HG02610 (cell line): ENCODE results near the gene COX20.
"Not testable (repeated sequence)": the region's sequence is repeated elsewhere in the genome, so short reads cannot be mapped to it uniquely, and the experiment has no call there.

ENCODE experiments used
- ATAC-seq: cut with Tn5 transposase; IDR thresholded peaks from one replicate; pipeline ENCODE4 v1.9.1; 2021; ENCODE audit warnings: mild to moderate bottlenecking, moderate library complexity; ENCODE audit not compliant: unreplicated experiment

Gene COX20

DNA sequence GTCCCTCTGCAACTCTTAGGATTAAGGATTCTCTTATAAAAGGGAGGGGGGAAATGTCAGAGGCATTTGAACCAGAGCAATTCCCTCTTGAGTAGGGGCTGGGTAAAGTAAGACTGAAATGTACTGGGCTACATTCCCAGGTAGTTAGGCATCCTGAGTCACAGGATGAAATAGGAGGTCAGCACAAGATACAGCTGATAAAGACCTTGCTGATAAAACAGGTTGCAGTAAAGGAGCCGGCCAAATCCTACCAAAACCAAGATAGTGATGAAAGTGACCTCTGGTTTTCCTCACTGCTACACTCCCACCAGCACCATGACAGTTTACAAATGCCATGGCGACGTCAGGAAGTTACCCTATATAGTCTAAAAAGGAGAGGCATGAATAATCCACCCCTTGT, 14.3 kb upstream of the COX20 start:
- no peak for ATAC-seq

DNA sequence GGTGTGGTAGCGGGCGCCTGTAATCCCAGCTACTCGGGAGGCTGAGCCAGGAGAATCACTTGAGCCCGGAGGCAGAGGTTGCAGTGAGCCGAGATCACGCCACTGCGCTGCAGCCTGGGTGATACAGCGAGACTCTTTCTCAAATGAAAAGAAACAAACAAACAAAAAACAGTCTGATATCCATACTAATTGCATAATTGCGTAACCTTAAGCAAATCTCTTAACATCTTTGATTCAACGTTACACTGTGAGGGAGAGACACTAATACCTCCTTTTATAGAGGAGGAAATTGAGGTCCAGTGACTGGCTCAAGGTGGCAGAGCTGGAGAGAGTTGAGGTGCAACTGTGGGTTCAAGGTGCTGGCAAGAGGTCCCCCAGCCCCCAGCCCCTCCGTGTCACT, 12.6 kb upstream of the COX20 start:
- ATAC-seq = no peak

DNA sequence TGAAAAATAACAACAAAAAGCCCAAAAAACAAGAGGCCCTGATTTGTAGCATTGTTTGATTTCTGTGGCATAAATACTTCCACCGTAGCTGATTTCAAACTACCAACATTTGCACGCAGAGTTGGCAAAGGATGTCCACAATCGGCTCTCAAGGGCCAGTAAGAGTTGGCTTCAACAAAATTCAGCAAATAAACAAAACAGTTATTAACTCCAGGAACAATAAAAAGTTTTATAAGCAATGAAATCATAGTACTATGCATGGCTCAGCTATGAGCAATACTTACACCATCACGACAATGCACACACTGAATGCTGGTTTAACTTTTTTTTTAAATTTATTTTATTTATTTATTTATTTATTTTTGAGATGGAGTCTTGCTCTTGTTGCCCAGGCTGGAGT, 8.7 kb upstream of the COX20 start:
- no peak for ATAC-seq

DNA sequence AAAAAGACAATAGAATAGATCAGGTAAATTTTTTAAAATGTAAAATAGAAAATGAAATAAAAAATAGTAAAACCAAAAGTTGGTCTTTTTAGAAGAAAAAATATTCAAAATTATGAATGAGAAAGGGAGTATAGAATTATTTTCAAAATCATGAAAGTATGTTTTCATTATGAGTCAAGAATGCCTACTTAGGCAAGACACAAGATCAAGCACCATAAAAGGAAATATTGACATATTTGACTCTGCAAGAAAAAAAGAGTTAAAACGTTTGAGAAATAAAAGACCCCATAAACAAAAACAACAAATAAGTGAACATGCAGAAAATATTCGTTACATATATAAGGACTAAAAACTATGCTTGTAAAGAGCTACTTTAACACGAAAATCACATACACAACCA, 4.8 kb upstream of the COX20 start:
- ATAC-seq = no peak

DNA sequence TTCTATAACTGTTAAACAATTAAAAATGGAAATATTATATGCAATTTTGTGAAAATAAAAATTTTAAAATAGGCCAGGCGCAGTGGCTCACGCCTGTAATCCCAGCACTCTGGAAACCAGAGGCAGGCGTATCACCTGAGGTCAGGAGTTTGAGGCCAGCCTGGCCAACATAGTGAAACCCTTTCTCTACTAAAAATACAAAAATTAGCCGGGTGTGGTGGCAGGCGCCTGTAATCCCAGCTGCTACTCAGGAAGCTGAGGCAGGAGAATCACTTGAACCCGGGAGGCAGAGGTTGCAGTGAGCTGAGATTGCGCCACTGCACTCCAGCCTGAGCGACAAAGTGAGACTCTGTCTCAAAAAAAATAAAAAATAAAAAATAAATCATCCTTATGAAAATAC, 2.2 kb upstream of the COX20 start:
- not testable (repeated sequence) for ATAC-seq

DNA sequence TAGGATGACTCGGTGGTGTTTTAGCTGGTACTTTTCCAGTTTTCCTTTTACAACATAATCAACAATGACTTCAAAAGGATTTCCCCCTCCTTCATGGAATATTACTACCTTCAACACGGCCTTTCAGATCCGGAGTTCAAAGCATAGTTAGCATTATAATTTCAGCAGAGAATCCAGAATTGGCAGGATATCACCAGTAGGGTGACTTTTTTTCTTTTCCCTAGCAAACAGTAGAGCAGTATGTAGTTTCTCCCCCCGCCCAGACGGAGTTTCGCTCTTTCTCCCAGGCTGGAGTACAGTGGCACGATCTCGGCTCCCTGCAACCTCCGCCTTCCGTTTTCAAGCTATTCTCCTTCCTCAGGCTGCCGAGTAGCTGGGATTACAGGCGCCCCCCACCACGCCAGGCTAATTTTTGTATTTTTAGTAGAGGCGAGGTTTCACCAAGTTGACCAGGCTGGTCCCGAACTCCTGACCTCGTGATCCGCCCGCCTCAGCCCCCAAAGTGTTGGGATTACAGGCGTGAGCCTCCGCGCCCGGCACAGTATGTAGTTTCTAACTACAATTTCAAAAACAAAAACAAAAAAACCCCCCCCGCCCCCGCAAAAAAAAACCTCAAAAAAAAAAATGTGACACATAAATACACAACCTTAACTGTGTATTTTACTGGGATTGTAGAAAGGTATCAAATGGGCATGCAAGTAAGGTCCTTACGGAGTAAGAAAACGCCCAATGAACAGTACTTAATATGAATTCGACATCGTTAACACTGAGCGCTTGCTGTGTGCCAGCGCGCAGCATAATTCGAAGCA, 1.5 kb upstream of the COX20 start:
- ATAC-seq = peak; percentile 6

DNA sequence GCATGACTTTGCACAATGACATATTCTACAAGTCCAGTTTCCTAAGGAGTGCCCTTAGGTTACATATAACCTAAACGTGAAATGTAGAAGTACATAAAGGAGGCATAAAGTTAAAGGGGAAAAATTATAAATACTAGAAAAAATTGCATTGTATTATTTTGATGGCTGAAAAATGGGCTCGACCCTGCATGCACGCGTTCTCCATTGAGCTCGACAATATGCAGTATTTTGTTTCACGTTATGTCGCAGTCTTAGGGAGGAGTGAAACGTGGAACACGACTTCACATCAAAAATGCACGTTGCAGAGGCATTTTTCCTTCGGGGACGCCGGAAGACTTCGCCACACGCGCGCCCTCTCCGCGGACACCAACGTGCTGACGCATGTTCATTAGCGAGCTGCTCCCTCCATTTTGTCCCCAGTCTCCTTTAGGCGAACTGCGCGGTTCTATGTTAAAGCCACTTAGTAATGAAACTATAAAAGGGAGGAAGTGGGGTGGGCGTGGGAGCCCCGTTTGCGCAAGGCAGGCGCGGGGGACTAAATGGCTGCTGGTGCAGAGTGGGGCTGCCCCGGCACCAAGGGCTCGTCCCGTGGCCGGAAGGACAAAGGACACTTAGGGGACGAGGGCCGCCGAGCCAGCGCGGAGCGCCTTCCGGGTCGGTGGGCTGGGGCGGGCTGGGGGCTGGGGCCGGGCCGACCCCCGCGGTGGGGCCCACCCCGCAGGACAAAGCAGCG, 749 bp upstream of the COX20 start:
- peak; percentile 70 for ATAC-seq

DNA sequence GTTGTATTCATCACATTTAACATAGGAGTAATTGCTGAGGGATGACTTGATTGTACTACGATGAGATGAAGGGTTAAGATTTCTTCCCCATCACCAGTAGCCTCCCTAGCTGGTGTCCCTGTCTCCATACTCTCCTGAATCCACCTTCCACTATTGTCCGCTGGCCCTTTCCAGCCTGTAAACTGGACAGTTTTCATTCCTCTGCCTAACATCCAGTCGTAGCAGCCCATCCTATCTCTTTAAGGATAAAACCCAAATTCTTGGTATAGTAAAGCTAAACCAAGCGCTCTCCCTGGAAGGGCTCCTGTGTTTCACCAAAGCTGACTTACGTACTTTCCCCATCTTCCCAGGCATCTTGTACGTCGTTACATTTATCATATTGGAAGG, 670 bp downstream of the COX20 start:
- no peak for ATAC-seq

DNA sequence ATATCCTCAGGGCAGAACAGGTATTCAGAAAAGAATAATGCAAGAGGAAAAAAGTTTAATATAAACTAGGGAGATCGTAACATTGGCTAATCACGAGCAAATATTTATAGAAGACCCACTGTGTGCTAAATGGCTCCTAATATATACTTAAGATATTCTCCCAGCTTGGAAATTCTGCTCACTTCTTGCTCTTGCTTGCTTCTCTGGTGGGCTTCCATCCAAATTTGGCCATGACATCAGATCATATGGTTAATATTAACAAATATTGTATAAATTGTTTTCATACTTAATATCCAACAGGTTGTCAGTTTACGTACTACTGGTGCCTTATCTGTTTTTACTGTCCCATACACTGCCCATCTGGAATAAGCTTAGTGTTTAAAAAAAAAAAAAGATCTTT, 1.1 kb downstream of the COX20 start:
- no peak for ATAC-seq

DNA sequence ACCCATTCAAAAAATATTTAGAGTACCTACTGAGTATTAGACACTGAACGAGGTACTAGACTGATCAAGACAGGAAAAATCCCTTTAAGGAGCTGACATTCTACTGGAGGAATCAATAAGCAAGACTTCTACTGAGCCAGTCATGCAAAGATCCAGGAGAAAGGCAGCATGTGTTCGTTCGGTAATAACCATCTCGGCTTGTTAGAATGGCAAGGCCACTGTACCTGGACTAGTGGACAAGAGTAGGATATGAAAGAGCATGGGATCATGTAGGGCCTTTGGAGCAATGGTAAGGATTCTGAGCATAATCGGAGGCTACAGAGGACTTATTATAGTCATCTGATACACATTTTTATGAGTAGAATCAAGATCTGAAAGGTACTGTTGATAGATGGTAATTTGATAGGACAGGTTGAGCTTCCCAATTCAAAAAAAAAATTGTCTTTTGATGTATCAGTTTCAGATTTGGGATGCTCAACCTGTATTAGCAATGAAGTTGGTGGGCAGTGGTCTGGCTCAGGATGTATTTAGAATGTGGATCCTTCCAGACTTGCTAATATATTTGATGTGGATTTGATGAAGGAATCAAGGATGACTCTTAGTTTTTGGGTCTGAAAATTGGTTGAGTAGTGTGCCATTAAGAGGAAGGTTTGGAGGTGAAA, 2.3 kb downstream of the COX20 start:
- ATAC-seq = no peak

DNA sequence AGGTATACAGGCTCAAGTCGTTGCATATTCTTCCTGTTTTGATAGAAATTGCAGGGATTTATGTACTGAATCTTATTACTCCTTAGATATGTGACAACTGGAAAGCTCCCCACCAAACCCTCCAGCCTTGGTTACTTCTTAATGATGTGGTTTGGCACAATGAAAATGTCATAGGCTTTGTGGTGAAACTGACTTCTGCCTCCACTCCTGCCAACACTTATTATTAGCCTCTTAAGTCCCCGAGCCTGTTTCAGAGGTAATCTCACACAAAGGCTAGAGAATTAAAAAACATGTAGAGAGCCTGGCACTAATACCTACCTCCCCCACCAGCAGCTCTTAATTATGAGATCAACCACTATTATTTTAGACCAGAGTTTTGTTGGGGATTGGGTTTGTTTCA, 4.2 kb downstream of the COX20 start:
- ATAC-seq = no peak

DNA sequence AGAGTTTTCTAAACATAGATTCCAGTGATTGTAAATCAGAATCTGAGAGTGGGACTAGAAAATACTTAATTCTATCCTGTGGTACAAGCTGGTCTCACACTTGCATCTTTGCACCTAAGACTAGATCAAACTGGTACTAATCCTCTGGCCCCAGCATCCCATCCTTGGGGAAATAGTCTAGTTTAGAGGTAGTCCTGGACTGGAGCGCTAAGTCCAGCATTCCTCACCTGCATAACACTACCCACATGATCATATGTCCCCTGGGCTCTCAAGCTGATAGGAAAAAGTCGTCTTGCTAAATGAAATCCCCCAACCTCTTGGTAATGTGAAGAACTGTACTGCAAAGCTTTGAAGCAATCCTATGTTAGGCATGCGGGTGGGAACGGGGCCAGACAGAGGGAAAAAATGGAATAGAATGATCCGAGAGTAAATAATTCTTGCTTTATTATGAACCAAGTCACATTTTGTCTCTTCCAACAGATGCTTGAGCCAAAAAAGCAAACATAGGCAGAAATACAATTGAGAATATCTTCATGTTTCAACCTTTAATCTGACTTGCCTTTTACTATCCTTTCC, 4.8 kb downstream of the COX20 start:
- ATAC-seq = no peak

DNA sequence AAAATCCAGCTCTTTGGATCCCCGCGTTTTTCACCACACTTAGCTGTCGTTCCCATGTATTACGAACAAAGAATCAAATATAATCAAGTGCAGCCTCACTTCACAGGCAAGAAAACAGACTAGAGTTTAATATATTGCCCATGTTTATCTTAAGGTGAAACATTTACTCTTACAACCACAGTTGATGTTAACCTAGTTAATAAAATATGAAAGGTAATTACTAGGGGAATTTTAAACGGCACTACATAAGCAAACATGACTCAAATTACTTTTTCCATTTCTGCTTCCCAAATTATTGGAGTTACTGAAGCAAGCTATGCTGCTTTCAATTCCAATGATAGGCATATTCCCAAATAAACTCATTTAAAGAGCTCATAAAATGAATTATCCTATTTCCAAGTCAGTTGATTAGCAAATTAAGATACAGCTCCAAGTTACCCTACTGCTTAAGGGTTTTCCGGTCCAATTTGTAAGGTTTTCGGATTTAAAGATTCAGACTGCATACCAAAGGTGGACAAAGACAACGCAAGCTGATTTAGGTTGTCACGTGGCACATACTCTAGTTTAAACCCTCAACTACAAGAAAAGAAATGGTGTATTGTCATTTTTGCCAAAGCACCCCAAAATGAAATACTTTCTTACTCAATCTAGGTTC, 5.9 kb downstream of the COX20 start:
- no peak for ATAC-seq

DNA sequence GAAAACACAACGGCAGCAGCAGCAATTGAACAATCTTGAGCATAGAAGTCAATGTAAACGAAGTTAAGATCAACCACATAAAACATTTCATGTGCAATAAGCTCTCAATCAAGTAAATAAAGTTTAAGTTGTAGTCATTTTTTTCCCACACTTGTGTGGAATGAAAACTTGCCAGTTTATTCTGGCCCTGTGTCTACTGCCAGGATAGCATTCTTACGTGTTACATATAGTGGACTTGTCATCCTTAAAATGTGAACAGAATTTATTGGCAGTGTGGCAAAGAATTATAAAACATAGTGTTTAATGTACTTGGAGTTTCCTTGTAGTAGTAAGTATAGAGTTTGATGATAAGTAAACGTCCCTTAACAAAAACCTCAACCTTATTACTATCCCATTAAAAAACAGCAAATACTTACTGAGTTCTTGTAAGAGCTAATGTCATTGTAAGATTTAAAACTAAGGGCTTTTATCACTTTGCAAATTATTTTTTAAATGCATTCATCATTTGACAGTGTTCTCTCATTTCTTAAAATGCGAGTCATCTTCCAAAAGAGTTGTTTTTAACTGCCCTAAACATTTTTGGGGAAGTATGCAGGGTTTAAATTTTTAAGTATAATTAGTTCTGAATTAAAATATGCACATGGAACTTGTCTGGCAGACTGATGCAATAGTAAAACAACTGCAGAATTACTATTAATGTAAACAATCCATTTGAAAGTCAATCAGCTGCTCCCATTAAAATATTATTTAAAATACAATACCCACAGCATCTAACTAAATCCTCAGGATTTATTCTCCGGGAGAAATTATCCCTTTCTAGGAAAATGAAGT, 7.9 kb downstream of the COX20 start:
- no peak for ATAC-seq

DNA sequence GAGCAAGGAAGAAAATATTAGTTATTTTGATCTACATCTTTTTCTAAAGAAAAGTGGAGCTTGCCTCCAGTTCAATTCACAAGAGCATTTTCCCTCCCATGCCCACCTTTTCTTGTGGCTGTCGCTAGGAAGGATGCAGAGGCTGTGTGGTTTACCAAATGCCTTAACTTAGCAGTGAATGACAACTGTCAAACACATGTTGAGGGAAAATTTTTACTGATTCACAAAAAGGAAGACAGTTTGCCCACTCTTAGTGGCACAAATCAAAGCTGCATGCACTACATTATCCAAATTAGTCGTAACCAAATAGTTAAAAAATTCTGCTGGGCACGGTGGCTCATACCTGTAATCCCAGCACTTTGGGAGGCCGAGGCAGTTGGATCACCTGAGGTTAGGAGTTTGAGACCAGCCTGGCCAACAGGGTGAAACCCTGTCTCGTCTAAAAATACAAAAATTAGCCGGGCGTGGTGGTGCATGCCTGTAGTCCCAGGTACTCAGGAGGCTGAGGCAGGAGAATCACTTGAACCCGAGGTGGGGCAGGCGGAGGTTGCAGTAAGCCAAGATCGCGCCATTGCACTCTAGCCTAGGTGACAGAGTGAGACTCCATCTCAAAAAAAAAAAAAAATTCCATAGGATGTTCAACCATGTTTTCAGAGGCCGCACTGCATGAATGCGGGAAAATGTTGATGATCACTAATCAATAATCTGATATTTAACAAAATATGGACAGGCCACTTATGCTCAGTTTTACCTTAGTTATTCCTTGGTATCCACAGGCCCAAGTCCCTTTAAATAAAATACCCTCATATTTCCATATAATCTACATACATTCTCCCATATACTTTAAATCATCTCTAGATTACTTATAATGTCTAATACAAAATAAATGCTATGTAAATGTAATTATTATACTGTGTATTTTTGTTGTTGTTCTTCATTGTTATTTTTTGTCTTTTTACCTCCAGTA, 9.0 kb downstream of the COX20 start:
- no peak for ATAC-seq

DNA sequence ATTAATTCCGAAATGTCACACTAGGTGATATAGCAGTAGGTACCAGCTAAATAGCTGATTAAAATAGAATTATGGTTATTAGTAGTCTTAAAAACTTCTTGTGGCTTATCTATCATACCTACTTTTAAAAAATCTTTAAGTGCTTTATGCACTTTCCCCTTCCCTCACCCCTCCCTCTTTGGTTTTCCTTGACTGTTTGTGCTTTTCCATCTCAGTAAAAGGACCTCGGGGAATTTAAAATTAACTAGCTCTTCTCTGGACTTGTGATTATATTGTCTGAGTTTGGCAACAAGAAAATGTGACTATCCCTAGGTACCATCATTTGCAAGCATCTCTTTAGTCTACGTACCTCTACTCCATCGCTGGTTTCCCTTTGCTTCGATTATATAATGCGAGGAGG, 11.2 kb downstream of the COX20 start:
- no peak for ATAC-seq

DNA sequence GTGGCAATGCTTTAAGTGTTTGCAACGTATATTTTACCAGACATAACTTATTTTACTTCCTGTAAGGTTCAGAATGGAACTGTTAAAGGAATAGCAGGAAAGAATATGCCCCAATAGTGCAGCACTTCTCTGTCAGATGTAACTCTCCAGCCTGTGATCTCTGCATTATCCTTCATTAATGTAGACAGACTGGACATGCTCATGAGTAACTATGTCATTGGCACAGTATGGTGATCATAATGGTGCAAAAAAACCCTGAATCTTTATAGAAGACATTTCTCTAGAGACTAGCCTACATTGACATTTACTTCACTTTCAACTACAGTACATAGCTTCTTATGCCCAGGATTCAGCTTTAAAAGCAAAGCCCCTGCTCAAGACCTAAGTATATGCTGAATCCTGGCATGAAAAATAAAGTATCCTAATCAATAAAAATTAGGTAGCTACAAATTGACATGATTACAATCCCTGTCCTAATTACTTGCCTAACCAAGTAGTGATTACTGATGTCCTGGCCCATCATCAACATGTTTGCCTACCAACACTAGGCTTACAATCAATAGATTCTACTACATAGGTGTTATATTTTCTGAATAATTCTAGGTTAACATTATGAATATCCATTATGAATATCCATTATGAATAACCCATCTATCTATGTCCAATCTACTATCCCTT, 13.9 kb downstream of the COX20 start:
- no peak for ATAC-seq

DNA sequence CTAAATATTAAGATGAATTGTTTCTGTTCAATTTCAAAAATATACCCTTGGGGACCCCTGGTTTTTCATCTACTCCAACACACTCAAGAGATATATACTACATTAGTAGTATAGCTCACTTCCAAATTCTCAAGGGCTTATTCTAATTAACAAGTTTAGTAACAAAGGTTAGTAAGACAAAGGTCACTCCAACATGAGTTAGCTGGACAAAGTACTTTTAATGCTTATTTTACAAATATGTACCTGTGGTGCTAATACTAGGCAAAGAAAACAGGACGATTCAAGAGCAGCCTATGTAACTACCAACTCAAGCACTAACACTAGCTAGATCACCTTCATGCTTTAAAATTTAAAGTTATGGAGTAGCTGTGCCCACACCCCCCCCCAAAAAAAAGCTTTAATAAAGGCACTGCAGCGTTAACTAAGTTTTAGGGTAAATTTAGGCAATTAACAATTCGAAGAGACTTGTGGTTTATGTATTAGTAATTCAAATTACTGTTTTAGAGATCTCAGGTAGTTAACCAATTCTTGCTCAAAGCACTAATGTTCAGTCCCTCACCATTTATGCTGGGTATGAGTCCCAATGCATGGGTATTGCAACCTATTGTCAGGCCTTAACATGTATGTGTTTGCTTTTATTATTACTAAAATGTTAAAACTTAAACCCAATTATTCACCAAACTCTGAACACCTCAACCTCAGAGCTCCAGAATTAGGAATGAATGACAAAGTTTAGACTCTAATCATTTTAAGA, 14.8 kb downstream of the COX20 start:
- no peak for ATAC-seq
